Inflammatory macrophage (primary cell): ENCODE measurements around the gene SMIM14.

ENCODE experiments used
- DNase-seq, 2 donors: peaks; one replicate each; pipeline ENCODE4 v3.0.0-alpha.2; 2020 to 2022

SMIM14 gene

GRCh38 chr4:39497909-39498726 is 140.5 kb downstream of the SMIM14 start:
- DNase-seq, result no peak
